NCI-H82 treated with DMSO at 0.1 percent for 48 hours (cell line): ENCODE measurements around the gene CRTC2.

Experiments
- DNase-seq: peaks from one replicate; lab custom pipeline; 2025; ENCODE audit not compliant: unreplicated experiment; lab: John Stamatoyannopoulos, UW

Gene CRTC2

GRCh38 chr1:153973525-153973924, 15.1 kb upstream of the CRTC2 start:
- DNase-seq: no peak

DNA sequence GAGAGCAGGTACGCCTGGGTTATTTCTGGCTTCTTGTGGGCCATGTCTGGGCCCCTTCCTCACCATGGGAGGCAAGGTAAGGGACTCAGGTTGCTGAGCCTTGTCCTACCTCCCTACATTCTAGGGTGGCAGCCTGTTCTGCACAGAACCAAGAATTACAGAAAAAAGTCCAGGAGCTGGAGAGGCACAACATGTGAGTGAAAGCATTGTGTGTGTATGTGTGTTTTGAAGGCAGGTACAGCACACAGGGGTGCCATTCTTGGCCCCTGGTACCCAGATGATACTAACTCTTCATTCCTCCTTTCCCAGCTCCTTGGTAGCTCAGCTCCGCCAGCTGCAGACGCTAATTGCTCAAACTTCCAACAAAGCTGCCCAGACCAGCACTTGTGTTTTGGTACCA, 14.7 kb upstream of the CRTC2 start:
- no peak for DNase-seq

- DNase-seq: no peak
These were observed 11.9 kb upstream of the CRTC2 start for GRCh38 chr1:153970346-153970745.

DNA sequence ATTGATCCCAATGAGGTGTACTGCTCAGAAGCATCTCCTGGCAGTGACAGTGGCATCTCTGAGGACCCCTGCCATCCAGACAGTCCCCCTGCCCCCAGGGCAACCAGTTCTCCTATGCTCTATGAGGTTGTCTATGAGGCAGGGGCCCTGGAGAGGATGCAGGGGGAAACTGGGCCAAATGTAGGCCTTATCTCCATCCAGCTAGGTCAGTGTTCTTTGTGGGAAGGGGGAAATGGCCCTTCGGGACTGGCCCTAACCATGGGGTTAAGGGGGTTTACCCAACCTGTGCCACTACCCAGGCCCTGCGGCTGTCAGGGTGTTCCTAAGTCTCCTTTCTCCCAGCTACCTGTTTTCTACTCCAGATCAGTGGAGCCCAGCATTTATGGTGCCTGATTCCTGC, 10.6 kb upstream of the CRTC2 start:
- DNase-seq: no peak

- no peak for DNase-seq
These were observed 10.0 kb upstream of the CRTC2 start for GRCh38 chr1:153968408-153968807.

- no peak for DNase-seq
These were observed 9.6 kb upstream of the CRTC2 start for GRCh38 chr1:153968000-153968363.

DNA sequence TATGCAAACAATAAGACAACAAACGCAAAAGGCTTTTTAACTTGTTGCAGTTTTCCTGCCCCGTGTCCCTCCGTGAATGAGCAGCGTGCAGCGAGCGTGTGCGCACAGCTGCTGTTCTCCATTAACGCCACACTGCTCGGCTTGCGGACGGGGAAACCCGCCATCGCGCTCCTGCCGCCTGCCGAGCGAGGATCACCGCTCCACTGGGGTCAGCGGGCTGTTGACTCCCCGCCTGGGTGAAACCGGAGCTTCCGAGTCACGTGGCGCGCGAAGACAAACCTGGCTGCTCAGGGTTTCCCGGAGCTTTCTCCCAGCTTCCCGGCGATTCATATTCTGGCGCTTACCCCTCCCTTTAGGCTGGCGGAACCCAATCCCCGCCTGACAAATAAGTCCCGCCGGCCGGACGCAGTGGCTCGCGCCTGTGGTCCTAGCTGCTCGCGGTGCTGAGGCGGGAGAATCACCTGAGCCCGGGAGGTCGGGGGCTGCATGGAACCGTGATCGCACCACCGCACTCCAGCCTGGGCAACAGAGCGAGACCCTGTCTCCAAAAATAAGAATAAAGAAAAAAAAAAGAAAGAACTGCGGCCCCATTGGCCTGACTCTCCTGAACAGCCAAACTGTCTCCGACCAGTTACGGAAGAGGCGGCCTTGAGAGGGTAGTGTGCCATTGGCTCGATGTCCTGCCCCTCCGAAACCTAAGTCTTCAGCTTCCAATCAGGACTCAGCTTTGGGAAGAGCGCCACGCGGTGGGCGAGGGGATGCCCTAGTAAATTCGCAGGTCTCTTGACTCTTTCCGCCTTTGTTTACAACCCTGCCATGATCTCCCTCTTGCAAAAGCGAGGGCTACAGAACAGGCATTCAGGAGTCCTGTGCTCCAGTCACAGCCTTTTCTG, 8.9 kb upstream of the CRTC2 start, which contains the start of gene CREB3L4:
Gene CREB3L4 (plus strand): TSS at position 796 of the 893 bp plus-strand sequence. CDS start 624 bp downstream, outside the sequence.
- DNase-seq: peak; percentile 98

DNA sequence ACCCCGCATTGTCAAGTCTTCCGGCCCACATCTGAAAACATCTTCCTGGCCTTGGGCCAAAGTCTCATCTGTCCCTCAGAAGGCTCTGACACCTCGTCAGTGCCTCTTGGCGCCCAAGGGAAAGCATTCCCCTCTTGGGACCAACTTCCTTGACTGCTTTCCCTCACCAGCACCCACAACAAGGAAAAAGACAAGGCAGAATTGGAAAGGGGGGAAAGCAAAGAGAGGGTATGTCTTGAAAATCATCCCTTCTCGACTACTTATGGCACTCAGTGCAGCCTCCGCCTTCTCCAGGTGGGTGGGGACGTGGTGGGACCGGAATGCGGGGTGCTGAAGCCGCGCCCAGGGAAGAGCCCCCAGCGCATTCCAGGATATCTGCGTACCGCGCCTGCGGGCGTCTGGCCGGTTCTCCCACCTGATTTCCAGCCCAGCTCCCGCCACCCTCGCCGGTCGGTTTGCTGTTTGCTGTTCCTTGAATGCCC, 5.5 kb upstream of the CRTC2 start:
- peak; percentile 79 for DNase-seq

DNA sequence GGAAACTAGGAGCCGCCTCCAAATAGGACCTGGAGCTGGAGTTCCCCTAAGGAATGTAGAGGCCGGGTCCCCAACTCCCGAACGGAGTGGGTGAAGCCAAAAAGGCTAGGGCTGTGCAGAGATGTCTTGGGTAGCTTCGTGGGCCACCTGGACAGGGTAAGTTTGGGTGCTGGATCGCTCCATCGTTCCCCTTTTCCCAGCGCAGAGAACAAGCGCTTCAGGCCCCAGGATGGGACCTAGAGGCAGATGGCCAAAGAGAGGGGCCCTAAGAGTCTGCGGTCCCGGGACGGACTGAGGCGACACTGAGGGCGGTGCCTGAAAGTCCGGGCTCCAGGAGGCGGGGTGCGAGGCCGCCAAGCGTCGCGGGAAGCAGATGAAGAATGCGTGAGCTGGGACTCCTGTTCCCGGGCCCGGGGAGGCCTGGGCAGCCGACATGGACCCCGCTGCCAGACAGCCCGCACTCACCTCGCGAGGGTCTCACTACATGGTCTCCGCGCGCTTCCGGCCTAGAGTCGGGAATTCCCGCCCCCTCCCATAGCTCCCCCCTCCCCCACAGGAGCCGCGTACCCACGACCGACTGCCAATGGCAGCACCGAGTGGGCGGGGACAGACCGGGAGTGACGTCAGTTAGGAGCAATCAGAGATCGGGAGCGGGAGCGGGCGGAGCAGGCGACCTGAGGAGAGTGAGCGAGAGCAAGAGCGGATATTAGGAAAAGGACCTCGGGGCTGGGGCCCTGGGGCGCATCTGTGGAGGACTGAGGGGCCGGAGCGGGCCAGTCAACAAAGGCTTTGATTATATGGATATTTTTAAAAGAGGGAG, 4.8 kb upstream of the CRTC2 start, which contains the start of gene SLC39A1:
Gene SLC39A1 (minus strand): TSS at position 508 of the 820 bp plus-strand sequence. CDS start 822 bp downstream, outside the sequence.
- peak; percentile 100 for DNase-seq

GRCh38 chr1:153962088-153963029, 3.9 kb upstream of the CRTC2 start:
- no peak for DNase-seq

GRCh38 chr1:153961421-153961820, 3.0 kb upstream of the CRTC2 start:
- no peak for DNase-seq

DNA sequence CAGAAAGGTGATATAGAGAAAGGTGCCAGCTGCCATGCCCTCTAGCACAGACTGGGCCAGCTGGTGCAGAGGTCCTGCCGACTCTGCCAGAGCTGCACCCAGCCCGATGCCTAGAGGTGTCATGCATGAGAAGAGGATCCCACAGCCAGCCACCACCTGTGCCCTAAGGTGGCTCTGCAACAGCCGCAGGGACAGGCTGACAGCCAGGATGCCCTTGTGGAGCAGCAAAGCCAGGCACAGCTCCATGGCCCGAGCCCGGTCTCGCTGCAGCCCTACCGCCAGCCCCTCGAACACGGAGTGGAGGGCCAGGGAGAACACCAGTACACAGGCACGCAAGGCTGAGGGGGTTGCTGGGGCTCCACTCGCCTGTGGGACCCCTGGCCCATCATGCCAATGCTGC, 1.8 kb upstream of the CRTC2 start:
- no peak for DNase-seq

DNA sequence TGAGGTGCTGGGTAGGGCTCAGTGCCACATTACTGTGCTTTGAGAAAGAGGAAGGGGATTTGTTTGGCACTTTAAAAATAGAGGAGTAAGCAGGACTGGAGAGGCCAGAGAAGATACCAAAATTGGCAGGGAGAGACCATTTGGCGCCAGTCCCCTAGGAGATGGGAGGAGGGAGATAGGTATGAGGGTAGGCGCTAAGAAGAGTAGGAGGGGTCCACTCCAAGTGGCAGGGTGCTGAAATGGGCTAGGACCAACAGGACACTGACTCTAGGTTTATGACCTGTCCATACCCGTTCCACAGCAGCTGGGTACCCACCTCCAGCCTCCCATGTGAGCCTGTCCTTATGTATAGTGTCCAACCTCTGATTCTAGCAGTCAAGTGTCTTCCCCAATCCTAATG, 1.0 kb upstream of the CRTC2 start:
- no peak for DNase-seq

DNA sequence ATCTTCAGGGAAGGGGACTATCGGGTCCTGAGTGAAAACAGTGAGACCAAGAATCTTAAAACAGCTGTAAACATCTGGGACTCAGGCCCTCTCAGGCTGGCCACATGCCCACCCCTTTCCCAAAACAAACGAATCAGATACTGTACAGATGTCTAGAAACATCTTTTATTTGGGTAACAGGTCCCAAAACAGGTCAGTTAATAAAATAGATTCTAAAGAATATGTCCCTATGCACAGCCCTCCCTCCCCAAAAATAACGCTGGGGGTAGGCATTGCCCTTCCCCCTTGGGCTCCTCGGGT, 499 bp upstream of the CRTC2 start:
- DNase-seq: no peak

DNA sequence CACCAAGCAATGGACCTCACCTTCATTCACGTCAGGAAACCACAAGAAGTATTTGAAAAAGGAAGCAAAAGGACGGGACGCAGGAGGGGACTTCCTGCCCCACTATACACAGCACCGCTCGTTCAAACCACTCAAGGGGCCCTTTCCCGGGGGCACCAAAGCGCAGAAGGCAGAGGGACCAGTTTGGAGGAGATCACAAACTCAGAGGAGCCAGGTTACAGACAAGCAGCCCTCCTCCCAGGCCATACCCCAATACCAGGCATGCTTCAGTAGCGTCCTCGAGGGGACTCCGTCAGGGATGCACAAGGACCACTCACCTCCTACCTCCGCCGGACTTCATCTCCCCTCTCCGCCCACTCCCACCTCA, 685 bp downstream of the CRTC2 start:
- DNase-seq: no peak

GRCh38 chr1:153956997-153957715, 1.3 kb downstream of the CRTC2 start:
- no peak for DNase-seq

- DNase-seq: no peak
These were observed 3.6 kb downstream of the CRTC2 start for GRCh38 chr1:153954826-153955225.

DNA sequence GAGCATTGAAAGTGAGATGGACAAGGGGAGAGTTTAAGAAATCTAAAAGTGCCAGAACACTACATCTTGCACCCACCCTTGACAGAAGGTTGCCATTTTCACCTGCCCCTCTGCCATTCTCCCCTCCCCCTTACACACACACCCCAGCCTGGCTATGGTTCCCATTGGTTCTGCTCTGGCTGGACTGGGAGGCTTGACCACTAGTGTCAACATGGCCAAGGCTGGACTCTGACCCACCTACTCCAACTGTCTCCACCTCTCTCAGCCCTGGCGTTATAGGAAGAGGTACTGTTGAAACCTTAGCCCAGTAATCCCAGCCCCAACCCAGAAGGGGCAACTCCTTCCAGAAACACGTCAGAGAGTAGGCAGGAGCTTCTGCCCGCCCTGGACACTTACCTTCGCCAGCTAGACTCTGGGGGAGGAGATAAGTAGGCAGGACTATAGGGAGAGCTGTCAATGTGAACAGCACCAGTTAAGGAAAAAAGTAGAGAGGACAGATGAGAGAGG, 4.5 kb downstream of the CRTC2 start:
- no peak for DNase-seq

DNA sequence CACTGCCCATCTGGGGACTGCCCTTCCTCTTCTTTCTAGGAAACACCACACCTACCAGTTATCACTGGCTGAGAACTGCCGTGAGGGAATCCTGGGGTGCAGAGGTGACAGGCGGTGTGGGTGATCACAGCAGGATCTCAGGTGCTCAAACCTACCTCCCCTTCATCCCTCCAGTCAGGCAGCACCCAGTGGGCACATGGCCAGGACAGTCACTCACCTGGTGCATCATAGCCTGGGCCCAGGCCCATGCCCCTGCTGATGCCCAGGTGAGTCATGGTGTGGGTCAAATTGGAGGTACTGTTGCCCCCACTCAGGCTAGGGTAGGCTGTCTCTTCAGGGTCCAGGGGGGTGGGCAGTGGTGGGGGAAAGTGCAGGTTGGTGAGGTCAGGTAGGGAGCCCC, 6.6 kb downstream of the CRTC2 start:
- no peak for DNase-seq

- no peak for DNase-seq
These were observed 7.2 kb downstream of the CRTC2 start for GRCh38 chr1:153951183-153951582.
